K562 (cell line): ENCODE results near the gene UGT1A10.

Experiments used
- CREB1 ChIP-seq, 2 experiments: sonication (generic) in 1 of 2; formaldehyde crosslinking in 1 of 2; IDR thresholded peaks; 2 replicates each; pipeline versions ENCODE4 v1.6.1 to v1.8.0; 2012 to 2022; ENCODE audit warnings: inconsistent platforms in 1 of 2, mild to moderate bottlenecking in 1 of 2, missing genetic modification reagents in 1 of 2, moderate library complexity in 1 of 2
- CTCF ChIP-seq, 3 experiments: IDR thresholded peaks in 2 of 3; conservative IDR thresholded peaks in 1 of 3; 2 replicates each; pipeline ENCODE4 v1.5.1; 2011 to 2012; ENCODE audit warnings: low read length in 3 of 3, mild to moderate bottlenecking in 3 of 3, control low read depth in 2 of 3, improper control_type of control experiment in 1 of 3, inconsistent platforms in 1 of 3, low read depth in 1 of 3, mixed read lengths in 1 of 3, moderate library complexity in 1 of 3; ENCODE audit not compliant: insufficient read depth in 2 of 3
- ETV6 ChIP-seq, 3 experiments: fragments of 150-350 bp in 1 of 3; sonication (generic) in 1 of 3; formaldehyde crosslinking in 1 of 3; IDR thresholded peaks; 2 replicates each; pipeline versions ENCODE4 v1.6.1 to v1.8.0; 2014 to 2022; ENCODE audit warnings: borderline replicate concordance in 2 of 3, low read depth in 2 of 3, antibody characterized with exemption in 1 of 3, low read length in 1 of 3, mild to moderate bottlenecking in 1 of 3, missing genetic modification reagents in 1 of 3
- GATAD2B ChIP-seq: fragments of 450-650 bp; IDR thresholded peaks from 2 replicates; pipeline ENCODE4 v1.6.1; 2017; ENCODE audit warnings: mild to moderate bottlenecking, borderline replicate concordance
- HDAC8 ChIP-seq: fragments of 450-650 bp; IDR thresholded peaks from 2 replicates; pipeline ENCODE4 v1.6.1; 2016; ENCODE audit warnings: mild to moderate bottlenecking, missing genetic modification characterization, moderate library complexity, missing compliant biosample characterization
- MCM2 ChIP-seq: fragments of 450-650 bp; IDR thresholded peaks from 2 replicates; pipeline ENCODE4 v1.6.1; 2017; ENCODE audit warnings: low read depth, mild to moderate bottlenecking
- MLLT1 ChIP-seq, 2 experiments: fragments of 450-650 bp; IDR thresholded peaks; 2 replicates each; pipeline ENCODE4 v1.6.1; 2016
- POLR2A ChIP-seq: fragments of 450-650 bp; conservative IDR thresholded peaks from 2 replicates; pipeline ENCODE4 v1.6.1; 2016
- SETDB1 ChIP-seq: IDR thresholded peaks from one replicate; pipeline ENCODE4 v1.6.1; 2012; ENCODE audit warnings: low read length, control low read depth, inconsistent platforms
- ZBTB40 ChIP-seq, 2 experiments: fragments of 450-650 bp in 1 of 2; sonication (generic) in 1 of 2; formaldehyde crosslinking in 1 of 2; IDR thresholded peaks; 2 replicates each; pipeline versions ENCODE4 v1.7.1 to v1.9.0; 2016 to 2022; ENCODE audit warnings: inconsistent platforms in 1 of 2, mild to moderate bottlenecking in 1 of 2, missing genetic modification reagents in 1 of 2
- ZFP36 ChIP-seq: fragments of 150-350 bp; IDR thresholded peaks from 2 replicates; pipeline ENCODE4 v1.6.1; 2018; ENCODE audit warnings: low read length, low read depth; ENCODE audit not compliant: partially characterized antibody
- ZNF324 ChIP-seq: fragments of 250-450 bp; sonication (Bioruptor Pico); IDR thresholded peaks from 2 replicates; pipeline ENCODE4 v1.4.0; 2020; ENCODE audit warnings: mild to moderate bottlenecking
- ZNF395 ChIP-seq: fragments of 200-800 bp; sonication (Bioruptor generic); IDR thresholded peaks from 2 replicates; pipeline ENCODE4 v1.6.1; 2017; ENCODE audit warnings: missing genetic modification characterization, missing compliant biosample characterization
- TF ChIP-seq, protein P1 (sequence below), 2 experiments: fragments of 450-650 bp in 1 of 2; sonication (generic) in 1 of 2; formaldehyde crosslinking; conservative IDR thresholded peaks; 2 replicates each; pipeline versions ENCODE4 v1.4.0 to v1.8.1; 2020 to 2022; ENCODE audit warnings: mild to moderate bottlenecking in 1 of 2, missing genetic modification reagents in 1 of 2

DNA sequence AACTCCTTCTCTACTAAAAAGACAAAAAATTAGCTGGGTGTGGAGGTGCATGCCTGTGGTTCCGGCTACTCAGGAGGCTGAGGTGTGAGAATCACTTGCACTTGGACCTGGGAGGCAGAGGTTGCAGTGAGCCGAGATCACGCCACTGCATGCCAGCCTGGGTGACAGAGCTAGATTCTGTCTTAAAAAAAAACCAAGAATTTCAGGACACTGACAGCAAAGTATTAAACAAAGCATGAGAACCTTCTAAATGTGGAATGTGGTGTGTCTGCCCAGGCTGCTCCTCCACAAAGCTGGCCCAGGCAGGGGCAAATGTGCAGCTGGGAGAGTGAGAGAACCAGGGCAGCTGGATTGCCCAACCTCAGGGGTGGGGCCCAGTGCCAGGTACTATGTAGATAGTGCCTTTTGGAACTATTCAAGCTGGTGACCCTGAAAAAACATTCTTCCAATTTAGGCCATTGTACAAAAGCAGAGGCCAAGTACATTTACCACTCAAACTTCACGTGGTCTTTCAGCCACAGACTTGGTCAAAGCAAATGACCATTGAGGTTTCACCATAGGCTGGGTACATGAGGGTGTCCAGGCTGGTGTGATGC is 69.8 kb downstream of the UGT1A10 start:
- TF ChIP-seq SETDB1 (no peak), POLR2A (no peak), CTCF (IDR thresholded peaks at IDR 0.05 in 2 of 3, conservative IDR thresholded peaks at IDR 0.05 in 1 of 3; ENCODE audit: insufficient read depth in 2 of 3, low read depth in 1 of 3, low read length in 3 of 3) (no peak), HDAC8 (tag) (no peak), ZFP36 (no peak), MCM2 (no peak), GATAD2B (no peak), ETV6 (IDR thresholded peaks at IDR 0.05; ENCODE audit: borderline replicate concordance in 1 of 2, low read depth in 2 of 2, low read length in 1 of 2) (no peak), ETV6 (CRISPR knock-in tag; IDR thresholded peaks at IDR 0.05; ENCODE audit: borderline replicate concordance) (no peak), ZNF324 (CRISPR knock-in tag) (no peak), ZBTB40 (IDR thresholded peaks at IDR 0.05) (no peak), ZBTB40 (CRISPR knock-in tag; IDR thresholded peaks at IDR 0.05) (no peak), MLLT1 (IDR thresholded peaks at IDR 0.05) (no peak), ZNF395 (CRISPR knock-in tag) (no peak), CREB1 (IDR thresholded peaks at IDR 0.05) (no peak), CREB1 (CRISPR knock-in tag; IDR thresholded peaks at IDR 0.05) (no peak)
- TF ChIP-seq, protein P1, sequence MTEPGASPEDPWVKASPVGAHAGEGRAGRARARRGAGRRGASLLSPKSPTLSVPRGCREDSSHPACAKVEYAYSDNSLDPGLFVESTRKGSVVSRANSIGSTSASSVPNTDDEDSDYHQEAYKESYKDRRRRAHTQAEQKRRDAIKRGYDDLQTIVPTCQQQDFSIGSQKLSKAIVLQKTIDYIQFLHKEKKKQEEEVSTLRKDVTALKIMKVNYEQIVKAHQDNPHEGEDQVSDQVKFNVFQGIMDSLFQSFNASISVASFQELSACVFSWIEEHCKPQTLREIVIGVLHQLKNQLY (CRISPR knock-in tag; conservative IDR thresholded peaks at IDR 0.05): no peak
